CD8-positive, alpha-beta memory T cell (primary cell): ENCODE results near the gene HSD17B7. TPM values are rescaled to one million over a fixed set of nuclear protein-coding genes. Genes with fewer than 3 reads are reported as not detected.
"Not testable (repeated sequence)": the region's sequence is repeated elsewhere in the genome, so short reads cannot be mapped to it uniquely, and the experiment has no call there.

Experiments used
- CTCF ChIA-PET: fragments of 350-600 bp; sonication (Branson Sonifier 250); formaldehyde crosslinking; loops from one replicate; lab custom pipeline; 2021; ENCODE audit warnings: antibody characterized with exemption; lab: Charles Lee
- POLR2A ChIA-PET: fragments of 350-600 bp; sonication (Branson Sonifier 250); formaldehyde crosslinking; loops from one replicate; lab custom pipeline; 2021; ENCODE audit warnings: antibody characterized with exemption; lab: Charles Lee
- DNase-seq, 5 donors: peaks; one replicate each; pipeline versions ENCODE4 v3.0.0 to v3.0.0-alpha.2; 2020 to 2022; ENCODE audit warnings: mixed read lengths in 1 of 5
- H3K27ac ChIP-seq: one replicate; pipeline ENCODE4 v1.7.0; 2013; ENCODE audit warnings: low read depth, mild to moderate bottlenecking, low read length, moderate library complexity
- H3K27me3 ChIP-seq: 2 replicates; pipeline ENCODE4 v1.7.0; 2013; ENCODE audit warnings: low read length, mild to moderate bottlenecking; ENCODE audit not compliant: insufficient read depth, poor library complexity, severe bottlenecking
- H3K36me3 ChIP-seq: 2 replicates; pipeline ENCODE4 v1.7.0; 2013; ENCODE audit warnings: mild to moderate bottlenecking, low read length, moderate library complexity; ENCODE audit not compliant: insufficient read depth
- H3K4me1 ChIP-seq: 2 replicates; pipeline ENCODE4 v1.7.0; 2013; ENCODE audit warnings: mild to moderate bottlenecking, low read length, moderate library complexity; ENCODE audit not compliant: insufficient read depth
- H3K4me3 ChIP-seq: 2 replicates; pipeline ENCODE4 v1.7.0; 2013; ENCODE audit warnings: mild to moderate bottlenecking, low read length
- H3K9me3 ChIP-seq: 2 replicates; pipeline ENCODE4 v1.7.0; 2013; ENCODE audit warnings: mild to moderate bottlenecking, low read length
- H3K27ac Mint-ChIP-seq, 8 donors: one replicate each; pipeline ENCODE4 v1.8.0; 2020 to 2021; ENCODE audit warnings: mixed read lengths in 8 of 8, mild to moderate bottlenecking in 6 of 8, inconsistent platforms in 3 of 8, moderate library complexity in 3 of 8
- H3K27me3 Mint-ChIP-seq, 2 donors: one replicate each; pipeline ENCODE4 v1.8.0; 2020 to 2021; ENCODE audit warnings: mixed read lengths in 2 of 2, mild to moderate bottlenecking in 1 of 2, moderate library complexity in 1 of 2
- H3K36me3 Mint-ChIP-seq, 3 donors: one replicate each; pipeline ENCODE4 v1.8.0; 2020 to 2021; ENCODE audit warnings: mixed read lengths in 3 of 3, inconsistent platforms in 1 of 3, mild to moderate bottlenecking in 1 of 3
- H3K4me1 Mint-ChIP-seq, 3 donors: one replicate each; pipeline ENCODE4 v1.8.0; 2020 to 2021; ENCODE audit warnings: mixed read lengths in 3 of 3, inconsistent platforms in 1 of 3, mild to moderate bottlenecking in 1 of 3
- H3K4me3 Mint-ChIP-seq, 7 donors: one replicate each; pipeline ENCODE4 v1.8.0; 2020 to 2021; ENCODE audit warnings: mixed read lengths in 7 of 7, mild to moderate bottlenecking in 6 of 7, moderate library complexity in 4 of 7, inconsistent platforms in 2 of 7
- H3K9me3 Mint-ChIP-seq, 5 donors: one replicate each; pipeline ENCODE4 v1.8.0; 2020 to 2022; ENCODE audit warnings: mixed read lengths in 5 of 5, mild to moderate bottlenecking in 3 of 5, moderate library complexity in 2 of 5, inconsistent platforms in 1 of 5
- polyA plus RNA-seq: library from polyadenylated mRNA; unstranded; fragments of 300-500 nt; fragmentation: Illumina TruSeq; gene quantifications from one replicate; pipeline ENCODE4 v1.2.3, GENCODE V29; 2021
- total RNA-seq, 2 experiments: library from RNA; stranded (reverse); gene quantifications; one replicate each; pipeline ENCODE4 v1.2.3, GENCODE V29; 2021

HSD17B7 gene, protein sequence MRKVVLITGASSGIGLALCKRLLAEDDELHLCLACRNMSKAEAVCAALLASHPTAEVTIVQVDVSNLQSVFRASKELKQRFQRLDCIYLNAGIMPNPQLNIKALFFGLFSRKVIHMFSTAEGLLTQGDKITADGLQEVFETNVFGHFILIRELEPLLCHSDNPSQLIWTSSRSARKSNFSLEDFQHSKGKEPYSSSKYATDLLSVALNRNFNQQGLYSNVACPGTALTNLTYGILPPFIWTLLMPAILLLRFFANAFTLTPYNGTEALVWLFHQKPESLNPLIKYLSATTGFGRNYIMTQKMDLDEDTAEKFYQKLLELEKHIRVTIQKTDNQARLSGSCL
- total RNA-seq (10 to 100 TPM; 18.7 to 20.4 TPM), polyA plus RNA-seq (22.6 TPM)

DNA sequence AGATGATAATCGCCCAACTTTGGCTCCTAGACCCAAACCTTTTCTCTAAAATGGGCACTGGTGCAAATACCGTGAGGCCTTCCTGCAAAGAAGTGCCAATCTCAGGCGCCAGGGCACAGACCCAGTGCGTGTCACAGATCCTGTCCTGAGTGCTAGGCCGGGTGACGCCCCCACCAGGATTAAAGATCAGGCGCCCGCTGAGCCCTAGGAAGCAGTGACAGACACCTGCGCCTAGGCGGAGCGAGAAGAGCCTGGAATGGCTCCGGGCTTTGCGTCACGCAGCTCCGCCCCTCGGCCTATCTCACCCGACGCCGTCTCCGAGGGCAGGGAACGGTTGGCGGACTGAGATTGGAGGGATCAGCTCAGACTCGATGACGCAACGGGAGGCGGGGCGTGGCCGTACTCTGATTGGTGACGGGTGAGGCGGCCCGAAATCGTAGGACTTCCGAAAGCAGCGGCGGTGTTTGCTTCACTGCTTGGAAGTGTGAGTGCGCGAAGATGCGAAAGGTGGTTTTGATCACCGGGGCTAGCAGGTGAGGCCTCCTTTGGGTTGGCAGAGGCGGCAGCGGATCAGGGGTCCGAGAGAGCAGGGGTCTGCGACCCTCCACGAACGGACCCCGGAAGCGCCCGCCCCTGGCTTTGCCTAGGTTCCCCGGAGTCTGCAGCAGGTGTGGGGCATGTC is at the start of gene HSD17B7:
TSS of gene HSD17B7 (plus strand) at position 400 of the 682 bp plus-strand sequence. CDS start at position 499, 99 bp downstream.
- peaks cover 7 to 30% (median 11%) of the 10 kb centered on the region in 3 donors for H3K4me1 Mint-ChIP-seq
- POLR2A ChIA-PET, H3K36me3 ChIP-seq, CTCF ChIA-PET, H3K9me3 ChIP-seq, H3K27me3 Mint-ChIP-seq, H3K27me3 ChIP-seq, H3K4me1 ChIP-seq, H3K9me3 Mint-ChIP-seq: not testable (repeated sequence)
- H3K36me3 Mint-ChIP-seq, result peaks cover 0 to 24% (median 3%) of the 10 kb centered on the region in 3 donors
- peak; percentile 63 to 88 (median 80) for DNase-seq
- peak within 1 kb of the TSS; percentile 74 for H3K4me3 ChIP-seq
- H3K27ac ChIP-seq, result peak within 1 kb of the TSS; percentile 81
- H3K27ac Mint-ChIP-seq, result peak within 1 kb of the TSS; percentile 96 to 99 (median 98)
- H3K4me3 Mint-ChIP-seq, result peak within 1 kb of the TSS; percentile 93 to 99 (median 94)

DNA sequence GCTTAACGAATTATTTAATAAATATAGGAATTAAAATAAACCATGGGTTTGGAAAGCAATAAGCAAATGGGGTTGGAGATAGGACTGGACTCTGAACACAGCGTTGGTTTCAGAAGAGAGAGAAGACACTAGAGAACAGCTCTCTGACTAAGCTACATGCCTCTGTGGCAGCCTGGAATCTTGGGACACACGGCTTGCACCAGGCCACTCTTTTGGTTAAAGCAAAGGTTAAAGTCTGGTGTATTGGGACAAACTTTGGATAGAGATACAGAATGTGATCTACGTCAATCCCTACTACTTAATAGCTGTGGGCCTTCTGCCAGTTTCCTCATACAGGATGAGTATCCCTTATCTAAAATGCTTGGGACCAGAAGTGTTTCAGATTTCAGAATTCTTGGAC is 49.7 kb upstream of the HSD17B7 start:
- ChIA-PET POLR2A (no interaction called here), CTCF (no interaction called here)
- Histone ChIP-seq H3K36me3 (no peaks in the 10 kb centered on the region), H3K9me3 (no peaks in the 10 kb centered on the region), H3K27ac (no peak overlapping the region), H3K4me3 (no peak overlapping the region), H3K4me1 (no peaks in the 10 kb centered on the region), H3K27me3 (no peaks in the 10 kb centered on the region)
- DNase-seq, result no peak
- Mint-ChIP-seq H3K27ac (no peak overlapping the region), H3K4me1 (no peaks in the 10 kb centered on the region), H3K36me3 (peaks cover 0 to 5% (median 0%) of the 10 kb centered on the region in 3 donors), H3K27me3 (peaks cover 2 to 6% of the 10 kb centered on the region in 2 donors), H3K4me3 (no peak overlapping the region), H3K9me3 (peaks cover 0 to 2% (median under 1%) of the 10 kb centered on the region in 5 donors)

DNA sequence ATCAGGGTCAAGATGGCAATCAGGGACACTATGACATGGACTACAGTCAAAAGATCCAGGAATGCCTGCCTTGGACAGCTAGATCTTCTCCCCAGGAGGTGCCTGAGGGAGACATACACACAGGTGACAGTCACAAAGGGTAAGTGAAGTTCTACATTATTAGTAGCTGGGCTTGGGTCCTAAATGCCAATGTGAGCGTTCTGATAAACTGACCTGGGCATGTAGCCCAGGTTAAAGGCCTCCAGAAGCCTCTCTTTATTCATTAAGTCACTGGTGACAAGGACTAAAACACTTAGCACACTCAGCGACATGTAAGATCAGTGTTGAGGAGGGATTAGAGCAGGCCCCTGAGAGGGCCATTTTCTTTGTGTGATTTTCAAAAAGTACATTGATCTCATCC is 48.9 kb upstream of the HSD17B7 start:
- H3K4me3 Mint-ChIP-seq, result no peak overlapping the region
- H3K27me3 Mint-ChIP-seq, result peaks cover 2 to 3% of the 10 kb centered on the region in 2 donors
- no peaks in the 10 kb centered on the region for H3K27me3 ChIP-seq
- POLR2A ChIA-PET, result no interaction called here
- peaks cover 0 to 2% (median 0%) of the 10 kb centered on the region in 3 donors for H3K36me3 Mint-ChIP-seq
- no peaks in the 10 kb centered on the region for H3K4me1 ChIP-seq
- H3K27ac Mint-ChIP-seq, result peak overlapping the region in 1 of 8 donors; percentile 10
- DNase-seq, result no peak
- CTCF ChIA-PET, result no interaction called here
- no peaks in the 10 kb centered on the region for H3K4me1 Mint-ChIP-seq
- no peak overlapping the region for H3K27ac ChIP-seq
- H3K9me3 ChIP-seq, result no peaks in the 10 kb centered on the region
- H3K4me3 ChIP-seq, result no peak overlapping the region
- H3K36me3 ChIP-seq, result no peaks in the 10 kb centered on the region
- peaks cover 0 to 3% (median 1%) of the 10 kb centered on the region in 5 donors for H3K9me3 Mint-ChIP-seq

DNA sequence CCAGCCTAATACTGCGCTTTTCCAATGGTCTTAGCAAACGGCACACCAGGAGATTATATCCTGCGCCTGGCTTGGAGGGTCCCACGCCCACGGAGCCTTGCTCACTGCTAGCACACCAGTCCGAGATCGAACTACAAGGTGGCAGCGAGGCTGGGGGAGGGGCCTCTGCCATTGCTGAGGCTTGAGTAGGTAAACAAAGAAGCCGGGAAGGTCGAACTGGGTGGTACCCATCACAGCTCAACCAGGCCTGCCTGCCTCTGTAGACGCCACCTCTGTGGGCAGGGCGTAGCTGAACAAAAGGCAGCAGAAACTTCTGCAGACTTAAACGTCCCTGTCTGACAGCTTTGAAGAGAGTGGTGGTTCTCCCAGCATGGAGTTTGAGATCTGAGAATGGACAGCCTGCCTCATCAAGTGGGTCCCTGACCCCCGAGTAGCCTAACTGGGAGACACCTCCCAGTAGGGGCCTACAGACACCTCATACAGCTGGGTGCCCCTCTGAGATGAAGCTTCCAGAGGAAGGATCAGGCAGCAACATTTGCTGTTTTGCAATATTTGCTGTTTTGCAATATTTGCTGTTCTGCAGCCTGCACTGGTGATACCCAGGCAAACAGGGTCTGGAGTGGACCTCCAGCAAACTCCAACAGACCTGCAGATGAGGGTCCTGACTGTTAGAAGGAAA is 44.1 kb upstream of the HSD17B7 start:
- H3K9me3 ChIP-seq, H3K4me3 Mint-ChIP-seq, H3K4me1 ChIP-seq, H3K9me3 Mint-ChIP-seq, H3K36me3 ChIP-seq, H3K27ac ChIP-seq, H3K27me3 ChIP-seq, H3K4me3 ChIP-seq, DNase-seq, H3K27ac Mint-ChIP-seq, H3K4me1 Mint-ChIP-seq, CTCF ChIA-PET, POLR2A ChIA-PET: not testable (repeated sequence)
- peaks cover 8 to 17% of the 10 kb centered on the region in 2 donors for H3K27me3 Mint-ChIP-seq
- H3K36me3 Mint-ChIP-seq, result peaks cover 0 to 11% (median 0%) of the 10 kb centered on the region in 3 donors

DNA sequence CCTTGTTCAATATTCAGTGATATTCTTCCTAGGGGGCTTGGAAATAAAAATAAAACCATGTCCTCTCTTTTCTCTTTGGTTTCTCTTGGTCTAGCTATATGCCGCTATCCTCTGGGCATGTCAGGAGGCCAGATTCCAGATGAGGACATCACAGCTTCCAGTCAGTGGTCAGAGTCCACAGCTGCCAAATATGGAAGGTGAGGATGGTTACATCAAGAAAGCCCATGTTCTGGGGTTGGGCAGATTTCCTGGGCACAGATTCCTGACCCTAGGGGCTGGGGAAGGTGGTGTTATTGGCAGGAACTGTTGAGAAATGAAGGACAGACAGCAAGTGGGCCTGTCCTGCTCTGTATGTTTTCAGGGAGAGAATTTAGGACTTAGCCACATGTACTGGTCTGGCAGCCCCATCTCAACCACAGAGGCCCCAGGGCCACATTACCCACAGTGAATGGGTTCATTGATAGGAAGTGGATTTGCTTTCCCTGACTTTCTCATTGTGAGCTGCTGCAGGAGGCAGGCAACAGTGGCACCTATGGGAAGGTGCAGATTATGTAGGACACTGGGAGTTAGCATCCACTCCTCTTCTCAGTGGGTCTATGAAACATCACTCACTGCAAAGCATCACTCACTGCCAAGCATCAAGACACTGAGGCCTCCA is 37.4 kb upstream of the HSD17B7 start:
- Mint-ChIP-seq H3K9me3 (peaks cover 0 to 10% (median 2%) of the 10 kb centered on the region in 5 donors), H3K36me3 (peaks cover 0 to 4% (median 1%) of the 10 kb centered on the region in 3 donors), H3K27me3 (peaks cover 3 to 11% of the 10 kb centered on the region in 2 donors), H3K27ac (peak overlapping the region in 1 of 8 donors; percentile 21), H3K4me3 (no peak overlapping the region), H3K4me1 (no peaks in the 10 kb centered on the region)
- Histone ChIP-seq H3K4me3 (no peak overlapping the region), H3K27ac (no peak overlapping the region), H3K9me3 (no peaks in the 10 kb centered on the region), H3K36me3 (no peaks in the 10 kb centered on the region), H3K27me3 (no peaks in the 10 kb centered on the region), H3K4me1 (no peaks in the 10 kb centered on the region)
- POLR2A ChIA-PET, result no interaction called here
- CTCF ChIA-PET, result no interaction called here
- no peak for DNase-seq

DNA sequence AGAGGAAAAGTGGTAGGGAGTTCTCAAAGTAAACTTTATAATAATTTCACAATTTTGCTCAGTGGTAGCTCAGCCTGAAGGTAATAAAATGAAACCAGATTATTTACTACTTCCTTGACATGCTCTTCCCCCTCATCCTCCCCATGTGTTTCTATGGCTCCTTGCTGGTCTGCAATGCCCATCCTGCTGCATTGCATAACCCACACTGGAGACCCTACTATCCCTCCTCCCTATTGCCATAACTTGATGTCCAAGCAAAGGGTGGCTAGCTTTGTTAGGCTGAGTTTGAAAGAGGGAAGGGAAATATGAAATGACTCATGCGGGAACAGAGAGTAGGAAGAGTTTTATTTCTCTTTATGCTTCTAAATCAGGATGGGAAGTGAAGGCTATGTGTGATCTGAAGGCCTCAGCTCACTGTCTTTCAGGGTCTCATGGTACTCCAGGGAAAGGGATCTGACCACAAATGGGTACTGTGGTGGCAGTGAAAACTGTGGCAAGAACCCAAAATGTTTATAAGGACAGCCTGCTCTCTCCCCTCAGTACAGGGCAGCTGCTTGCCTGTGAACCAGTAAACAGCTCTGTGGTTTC is 36.4 kb upstream of the HSD17B7 start:
- H3K27me3 ChIP-seq, result no peaks in the 10 kb centered on the region
- DNase-seq, result no peak
- no peak overlapping the region for H3K27ac Mint-ChIP-seq
- no peak overlapping the region for H3K4me3 ChIP-seq
- ChIA-PET CTCF (no interaction called here), POLR2A (no interaction called here)
- H3K4me3 Mint-ChIP-seq, result no peak overlapping the region
- H3K9me3 ChIP-seq, result no peaks in the 10 kb centered on the region
- peaks cover 0 to 1% (median 0%) of the 10 kb centered on the region in 3 donors for H3K36me3 Mint-ChIP-seq
- peaks cover 0 to 6% of the 10 kb centered on the region in 2 donors for H3K27me3 Mint-ChIP-seq
- H3K9me3 Mint-ChIP-seq, result peaks cover 0 to 10% (median 0%) of the 10 kb centered on the region in 5 donors
- no peaks in the 10 kb centered on the region for H3K4me1 Mint-ChIP-seq
- H3K27ac ChIP-seq, result no peak overlapping the region
- H3K36me3 ChIP-seq, result no peaks in the 10 kb centered on the region
- no peaks in the 10 kb centered on the region for H3K4me1 ChIP-seq

DNA sequence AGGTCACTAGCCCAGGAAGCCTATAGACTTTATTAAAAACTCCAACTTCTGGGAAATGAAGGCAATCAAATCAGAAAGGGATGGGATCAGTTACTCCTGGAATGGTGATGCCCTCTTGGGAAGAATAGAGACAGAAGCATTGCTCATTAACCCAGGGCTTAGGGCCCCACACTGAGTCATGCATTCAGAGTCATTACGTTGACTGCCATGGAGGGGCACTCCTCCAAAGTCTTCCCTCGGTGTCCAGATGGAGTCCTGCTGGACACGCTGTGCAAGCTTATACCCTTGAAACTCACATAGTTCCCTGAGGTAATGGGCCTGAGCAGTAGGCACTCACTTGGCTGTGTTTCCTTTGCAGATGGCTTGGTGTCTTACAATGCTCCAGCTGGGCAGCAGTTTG is 35.2 kb upstream of the HSD17B7 start:
- no peaks in the 10 kb centered on the region for H3K36me3 ChIP-seq
- H3K4me1 Mint-ChIP-seq, result no peaks in the 10 kb centered on the region
- no peaks in the 10 kb centered on the region for H3K9me3 ChIP-seq
- no peaks in the 10 kb centered on the region for H3K4me1 ChIP-seq
- H3K27ac ChIP-seq, result no peak overlapping the region
- DNase-seq, result no peak
- H3K27ac Mint-ChIP-seq, result no peak overlapping the region
- no peak overlapping the region for H3K4me3 Mint-ChIP-seq
- CTCF ChIA-PET, result no interaction called here
- no peak overlapping the region for H3K4me3 ChIP-seq
- peaks cover 0 to 1% (median 0%) of the 10 kb centered on the region in 3 donors for H3K36me3 Mint-ChIP-seq
- peaks cover 0 to 10% (median 0%) of the 10 kb centered on the region in 5 donors for H3K9me3 Mint-ChIP-seq
- no peaks in the 10 kb centered on the region for H3K27me3 ChIP-seq
- no peaks in the 10 kb centered on the region for H3K27me3 Mint-ChIP-seq
- POLR2A ChIA-PET, result no interaction called here
